ENCODE measurements around the gene ITIH5. TPM values are rescaled to one million over a fixed set of nuclear protein-coding genes. Genes with fewer than 3 reads are reported as not detected.

ITIH5 gene
- total RNA-seq, 5 donors from 2014 or later (not counting 1 experiment from before 2014, with no cell fraction given), result 0.13 to 0.22 TPM; not detected in 3

- DNase-seq, result no peak
- Mint-ChIP-seq H3K27ac (no peak overlapping the region), H3K36me3 (peaks cover 11% of the 10 kb centered on the region), H3K27me3 (peaks cover 7 to 14% of the 10 kb centered on the region in 2 donors), H3K9me3 (peaks cover 1 to 13% (median 8%) of the 10 kb centered on the region in 3 donors), H3K4me1 (peaks cover 2 to 3% (median 3%) of the 10 kb centered on the region in 3 donors), H3K4me3 (no peak overlapping the region)
- Histone ChIP-seq H3K27ac (ENCODE audit: low read length) (no peak overlapping the region), H3K27me3 (replicated peaks in 1 of 2; ENCODE audit: control insufficient read depth in 2 of 2, extremely low read depth in 1 of 2, insufficient read depth in 2 of 2, low read length in 1 of 2) (peaks cover 0 to 19% of the 10 kb centered on the region in 2 experiments), H3K4me1 (ENCODE audit: control insufficient read depth in 1 of 2, extremely low read depth in 1 of 2, insufficient read depth in 2 of 2, low read length in 2 of 2) (peaks cover 2 to 4% of the 10 kb centered on the region in 2 experiments), H3K36me3 (ENCODE audit: control insufficient read depth in 2 of 2, extremely low read depth in 1 of 2, insufficient read depth in 1 of 2, low read length in 1 of 2) (no peaks in the 10 kb centered on the region), H3K9me3 (peaks cover 5% of the 10 kb centered on the region), H3K4me3 (ENCODE audit: control insufficient read depth in 1 of 2, extremely low read depth in 1 of 2, low read length in 1 of 2) (no peak overlapping the region)
- ChIA-PET POLR2A (interaction anchor here in 1 of 2 donors (0.6 kb wide), 1 partner anchor 430 kb away, joined by 3 read pairs; no protein-coding TSS in a partner anchor), CTCF (no interaction called here)
- no peak for ATAC-seq (replicated peaks in 1 of 4)
- 100% methylated on average over 2 of the region's 7 CpGs for WGBS (ENCODE audit: insufficient coverage)
Observed at GRCh38 chr10:7533657-7534479, 132.9 kb downstream of the ITIH5 start.

- ATAC-seq (replicated peaks in 1 of 4) (no peak), DNase-seq (no peak)
- Mint-ChIP-seq H3K9me3 (peaks cover 0 to 4% (median 4%) of the 10 kb centered on the region in 3 donors), H3K27me3 (peaks cover 7 to 14% of the 10 kb centered on the region in 2 donors), H3K4me1 (no peaks in the 10 kb centered on the region), H3K36me3 (peaks cover 5% of the 10 kb centered on the region), H3K4me3 (no peak overlapping the region), H3K27ac (no peak overlapping the region)
- WGBS (ENCODE audit: insufficient coverage), result 80% methylated on average over 22 of the region's 23 CpGs
- Histone ChIP-seq H3K9me3 (no peaks in the 10 kb centered on the region), H3K27me3 (replicated peaks in 1 of 2; ENCODE audit: control insufficient read depth in 2 of 2, extremely low read depth in 1 of 2, insufficient read depth in 2 of 2, low read length in 1 of 2) (peaks cover 0 to 22% of the 10 kb centered on the region in 2 experiments), H3K4me1 (ENCODE audit: control insufficient read depth in 1 of 2, extremely low read depth in 1 of 2, insufficient read depth in 2 of 2, low read length in 2 of 2) (no peaks in the 10 kb centered on the region), H3K36me3 (ENCODE audit: control insufficient read depth in 2 of 2, extremely low read depth in 1 of 2, insufficient read depth in 1 of 2, low read length in 1 of 2) (no peaks in the 10 kb centered on the region), H3K27ac (ENCODE audit: low read length) (no peak overlapping the region), H3K4me3 (ENCODE audit: control insufficient read depth in 1 of 2, extremely low read depth in 1 of 2, low read length in 1 of 2) (no peak overlapping the region)
- ChIA-PET POLR2A (no interaction called here), CTCF (no interaction called here)
Observed at GRCh38 chr10:7532723-7533498, 133.9 kb downstream of the ITIH5 start.

- no peaks in the 10 kb centered on the region for H3K36me3 Mint-ChIP-seq
- CTCF ChIA-PET, result no interaction called here
- H3K36me3 ChIP-seq (ENCODE audit: control insufficient read depth in 2 of 2, extremely low read depth in 1 of 2, insufficient read depth in 1 of 2, low read length in 1 of 2), result no peaks in the 10 kb centered on the region
- H3K27me3 Mint-ChIP-seq, result peaks cover 7 to 14% of the 10 kb centered on the region in 2 donors
- DNase-seq (no peak), ATAC-seq (replicated peaks in 1 of 4) (no peak)
- H3K27ac Mint-ChIP-seq, result no peak overlapping the region
- POLR2A ChIA-PET, result no interaction called here
- H3K9me3 Mint-ChIP-seq, result no peaks in the 10 kb centered on the region
- H3K27ac ChIP-seq (ENCODE audit: low read length), result no peak overlapping the region
- peaks cover 0 to 21% of the 10 kb centered on the region in 2 experiments for H3K27me3 ChIP-seq (replicated peaks in 1 of 2; ENCODE audit: control insufficient read depth in 2 of 2, extremely low read depth in 1 of 2, insufficient read depth in 2 of 2, low read length in 1 of 2)
- no peak overlapping the region for H3K4me3 ChIP-seq (ENCODE audit: control insufficient read depth in 1 of 2, extremely low read depth in 1 of 2, low read length in 1 of 2)
- no peak overlapping the region for H3K4me3 Mint-ChIP-seq
- WGBS (ENCODE audit: insufficient coverage), result 80% methylated on average over 3 of the region's 7 CpGs
- H3K4me1 ChIP-seq (ENCODE audit: control insufficient read depth in 1 of 2, extremely low read depth in 1 of 2, insufficient read depth in 2 of 2, low read length in 2 of 2), result peaks cover 2% of the 10 kb centered on the region in 2 experiments
- H3K9me3 ChIP-seq, result no peaks in the 10 kb centered on the region
- H3K4me1 Mint-ChIP-seq, result peaks cover 4 to 9% (median 6%) of the 10 kb centered on the region in 3 donors
Observed at GRCh38 chr10:7529638-7530037, 137.1 kb downstream of the ITIH5 start.

GRCh38 chr10:7527468-7527867, 139.3 kb downstream of the ITIH5 start:
- Histone ChIP-seq H3K27me3 (replicated peaks in 1 of 2; ENCODE audit: control insufficient read depth in 2 of 2, extremely low read depth in 1 of 2, insufficient read depth in 2 of 2, low read length in 1 of 2) (peaks cover 0 to 21% of the 10 kb centered on the region in 2 experiments), H3K36me3 (ENCODE audit: control insufficient read depth in 2 of 2, extremely low read depth in 1 of 2, insufficient read depth in 1 of 2, low read length in 1 of 2) (no peaks in the 10 kb centered on the region), H3K27ac (ENCODE audit: low read length) (no peak overlapping the region), H3K4me3 (ENCODE audit: control insufficient read depth in 1 of 2, extremely low read depth in 1 of 2, low read length in 1 of 2) (no peak overlapping the region), H3K4me1 (ENCODE audit: control insufficient read depth in 1 of 2, extremely low read depth in 1 of 2, insufficient read depth in 2 of 2, low read length in 2 of 2) (peaks cover 7 to 8% of the 10 kb centered on the region in 2 experiments), H3K9me3 (no peaks in the 10 kb centered on the region)
- Mint-ChIP-seq H3K4me1 (peaks cover 4 to 10% (median 9%) of the 10 kb centered on the region in 3 donors), H3K36me3 (no peaks in the 10 kb centered on the region), H3K9me3 (no peaks in the 10 kb centered on the region), H3K4me3 (no peak overlapping the region), H3K27ac (no peak overlapping the region), H3K27me3 (peaks cover 7 to 10% of the 10 kb centered on the region in 2 donors)
- POLR2A ChIA-PET, result interaction anchor here in 1 of 2 donors (0.5 kb wide), 1 partner anchor 225 kb away, joined by 6 read pairs; no protein-coding TSS in a partner anchor
- WGBS (ENCODE audit: insufficient coverage), result no CpG with 5 or more reads among the region's 1 CpG
- ATAC-seq (replicated peaks in 1 of 4), result no peak
- CTCF ChIA-PET, result interaction anchor here (0.7 to 1.3 kb wide), 5 partner anchors 34 to 1775 kb away, joined by 3 to 4 read pairs (median 3); no protein-coding TSS in a partner anchor
- no peak for DNase-seq

- H3K4me3 Mint-ChIP-seq, result no peak overlapping the region
- H3K36me3 Mint-ChIP-seq, result no peaks in the 10 kb centered on the region
- DNase-seq, result no peak
- H3K27me3 Mint-ChIP-seq, result peaks cover 2 to 3% of the 10 kb centered on the region in 2 donors
- no peak overlapping the region for H3K27ac ChIP-seq (ENCODE audit: low read length)
- H3K27ac Mint-ChIP-seq, result no peak overlapping the region
- peaks cover 0 to 15% of the 10 kb centered on the region in 2 experiments for H3K27me3 ChIP-seq (replicated peaks in 1 of 2; ENCODE audit: control insufficient read depth in 2 of 2, extremely low read depth in 1 of 2, insufficient read depth in 2 of 2, low read length in 1 of 2)
- ChIA-PET CTCF (interaction anchor here (0.6 to 1.4 kb wide), 39 partner anchors 9 to 1786 kb away, joined by 3 to 68 read pairs (median 4); partner anchors contain the start of genes ATP5F1C (in 1 of the 2), ITIH2 (in 1 of the 2) and KIN (in 1 of the 2)), POLR2A (interaction anchor here in 1 of 2 donors (0.6 kb wide), 1 partner anchor 291 kb away, joined by 4 read pairs; no protein-coding TSS in a partner anchor)
- 76% methylated on average over 13 of the region's 19 CpGs for WGBS (ENCODE audit: insufficient coverage)
- ATAC-seq (replicated peaks in 1 of 4), result no peak
- no peaks in the 10 kb centered on the region for H3K36me3 ChIP-seq (ENCODE audit: control insufficient read depth in 2 of 2, extremely low read depth in 1 of 2, insufficient read depth in 1 of 2, low read length in 1 of 2)
- no peak overlapping the region for H3K4me3 ChIP-seq (ENCODE audit: control insufficient read depth in 1 of 2, extremely low read depth in 1 of 2, low read length in 1 of 2)
- H3K9me3 ChIP-seq, result no peaks in the 10 kb centered on the region
- no peaks in the 10 kb centered on the region for H3K9me3 Mint-ChIP-seq
- H3K4me1 ChIP-seq (ENCODE audit: control insufficient read depth in 1 of 2, extremely low read depth in 1 of 2, insufficient read depth in 2 of 2, low read length in 2 of 2), result peaks cover 7 to 10% of the 10 kb centered on the region in 2 experiments
- peaks cover 8 to 16% (median 15%) of the 10 kb centered on the region in 3 donors for H3K4me1 Mint-ChIP-seq
Observed at GRCh38 chr10:7526017-7526400, 140.8 kb downstream of the ITIH5 start.
